Fibroblast of skin of right biceps (primary cell): Measurements from ENCODE around the gene MUC4.
"Not testable (repeated sequence)": the region's sequence is repeated elsewhere in the genome, so short reads cannot be mapped to it uniquely, and the experiment has no call there.

Experiments
- DNase-seq: peaks from one replicate; pipeline ENCODE4 v3.0.0-alpha.2; 2013

Gene MUC4

GRCh38 chr3:195777975-195778374 lies 33.8 kb downstream of the MUC4 start:
- DNase-seq, result no peak

GRCh38 chr3:195774917-195775316 lies 36.8 kb downstream of the MUC4 start:
- DNase-seq, result no peak

GRCh38 chr3:195773956-195774537 lies 37.7 kb downstream of the MUC4 start:
- DNase-seq, result no peak

DNA sequence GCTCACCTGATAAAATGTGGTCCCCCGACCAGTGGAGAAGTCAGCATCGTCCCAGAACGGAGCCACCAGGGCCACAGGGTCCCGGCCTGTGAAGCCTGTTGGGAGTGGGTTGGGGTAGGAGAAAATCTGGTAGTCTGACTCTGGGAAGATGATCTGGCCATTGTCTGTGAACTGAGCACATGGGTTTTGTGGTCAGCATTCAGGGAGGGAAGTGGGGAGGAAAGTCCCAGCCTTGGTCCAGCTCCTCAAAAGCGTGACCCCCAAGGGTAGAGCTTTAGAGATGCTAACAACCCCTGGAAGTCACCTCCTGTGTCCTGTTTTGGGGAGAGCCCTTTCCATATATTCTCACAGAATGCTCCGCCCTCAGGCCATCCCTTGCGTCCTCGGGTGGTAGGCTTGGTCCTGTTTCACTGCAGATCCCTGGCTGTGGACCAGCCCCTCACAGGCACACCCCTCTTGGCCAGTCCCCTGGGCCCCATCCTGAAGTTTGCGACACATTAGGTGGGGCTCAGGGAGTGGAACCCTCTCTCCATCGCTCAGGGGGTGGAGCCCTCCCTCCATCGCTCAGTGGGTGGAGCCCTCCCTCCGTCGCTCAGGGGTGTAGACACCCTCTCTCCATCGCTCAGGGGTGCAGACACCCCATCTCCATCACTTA lies 40.0 kb downstream of the MUC4 start:
- no peak for DNase-seq

DNA sequence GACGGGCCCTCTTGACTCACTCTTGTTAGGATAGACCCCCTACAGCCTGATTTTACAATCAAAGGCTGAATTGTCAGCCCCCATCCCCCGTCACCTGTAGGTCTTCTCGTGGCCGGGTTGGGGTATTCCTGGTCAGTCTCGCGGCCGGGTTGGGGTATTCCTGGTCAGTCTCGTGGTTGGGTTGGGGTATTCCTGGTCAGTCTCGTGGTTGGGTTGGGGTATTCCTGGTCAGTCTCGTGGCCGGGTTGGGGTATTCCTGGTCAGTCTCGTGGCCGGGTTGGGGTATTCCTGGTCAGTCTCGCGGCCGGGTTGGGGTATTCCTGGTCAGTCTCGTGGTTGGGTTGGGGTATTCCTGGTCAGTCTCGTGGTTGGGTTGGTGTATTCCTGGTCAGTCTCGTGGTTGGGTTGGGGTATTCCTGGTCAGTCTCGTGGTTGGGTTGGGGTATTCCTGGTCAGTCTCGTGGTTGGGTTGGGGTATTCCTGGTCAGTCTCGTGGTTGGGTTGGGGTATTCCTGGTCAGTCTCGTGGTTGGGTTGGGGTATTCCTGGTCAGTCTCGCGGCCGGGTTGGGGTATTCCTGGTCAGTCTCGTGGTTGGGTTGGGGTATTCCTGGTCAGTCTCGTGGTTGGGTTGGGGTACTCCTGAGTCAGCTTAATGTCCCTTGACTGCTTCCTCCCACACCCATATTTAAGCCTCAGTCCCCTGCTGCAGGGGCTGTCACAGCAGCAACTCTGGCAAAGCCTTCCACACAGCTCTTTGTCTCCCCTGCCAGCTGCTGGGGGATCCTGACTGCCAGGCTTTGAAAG lies 40.7 kb downstream of the MUC4 start:
- DNase-seq, result not testable (repeated sequence)

DNA sequence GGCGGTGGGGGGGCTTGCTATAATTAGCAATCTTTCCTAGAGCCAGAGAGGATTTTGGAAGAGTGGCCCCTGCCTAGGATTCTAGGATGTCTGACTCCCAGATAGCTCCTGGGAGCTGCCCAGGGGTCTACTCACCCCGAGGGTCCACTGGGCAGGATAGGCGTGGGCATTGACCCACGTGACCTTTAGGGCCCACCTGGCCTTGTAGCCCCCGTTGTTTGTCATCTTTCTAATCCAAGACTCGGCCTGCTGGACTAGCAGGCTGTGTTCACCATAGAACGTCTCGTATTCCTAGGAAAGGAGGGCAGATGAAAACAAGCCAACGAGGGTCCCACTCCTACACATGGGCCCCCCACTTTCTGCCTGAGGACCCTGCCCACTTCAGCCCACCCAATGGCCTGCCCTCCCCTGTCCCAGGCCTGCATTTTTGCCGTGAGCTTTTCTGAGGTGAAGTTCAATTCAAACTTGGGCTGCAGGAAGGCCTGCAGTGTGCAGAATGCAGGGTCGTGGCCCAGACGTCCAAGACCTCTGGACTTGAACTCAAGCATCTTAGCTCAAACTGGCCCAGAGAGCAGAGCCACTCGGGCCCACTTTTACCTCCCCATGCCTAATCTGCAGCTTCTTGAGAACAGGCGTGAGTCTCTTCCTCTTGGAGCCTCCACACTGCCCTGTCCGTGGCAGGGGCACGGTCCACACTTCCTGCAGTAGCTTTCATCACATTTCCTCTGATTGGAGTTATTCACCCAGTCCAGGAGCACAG lies 41.5 kb downstream of the MUC4 start:
- no peak for DNase-seq

GRCh38 chr3:195769551-195769950 lies 42.2 kb downstream of the MUC4 start:
- DNase-seq, result no peak

GRCh38 chr3:195768831-195769303 lies 42.9 kb downstream of the MUC4 start:
- DNase-seq, result no peak

GRCh38 chr3:195768414-195768813 lies 43.3 kb downstream of the MUC4 start:
- no peak for DNase-seq

DNA sequence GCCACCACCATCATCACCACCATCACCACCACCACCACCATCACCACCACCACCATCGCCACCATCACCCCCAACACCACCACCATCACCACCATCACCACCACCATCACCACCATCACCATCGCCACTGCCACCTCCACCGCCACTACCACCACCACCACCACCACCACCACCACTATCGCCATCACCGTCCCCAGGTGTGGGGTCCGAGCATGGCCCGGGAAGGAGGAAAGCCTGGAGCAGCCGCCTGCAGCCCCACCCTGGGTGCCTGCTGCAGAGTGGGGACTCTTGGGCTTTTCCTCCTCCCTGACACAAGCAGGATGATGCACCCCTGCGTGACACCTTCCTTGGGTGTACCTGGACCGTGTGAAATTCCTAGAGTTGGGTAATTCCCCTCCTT lies 43.9 kb downstream of the MUC4 start:
- no peak for DNase-seq

- DNase-seq, result no peak
Measured at GRCh38 chr3:195766671-195767070, 45.1 kb downstream of the MUC4 start.

GRCh38 chr3:195764961-195765706 lies 46.6 kb downstream of the MUC4 start:
- no peak for DNase-seq

GRCh38 chr3:195763843-195764825 lies 47.6 kb downstream of the MUC4 start:
- no peak for DNase-seq

DNA sequence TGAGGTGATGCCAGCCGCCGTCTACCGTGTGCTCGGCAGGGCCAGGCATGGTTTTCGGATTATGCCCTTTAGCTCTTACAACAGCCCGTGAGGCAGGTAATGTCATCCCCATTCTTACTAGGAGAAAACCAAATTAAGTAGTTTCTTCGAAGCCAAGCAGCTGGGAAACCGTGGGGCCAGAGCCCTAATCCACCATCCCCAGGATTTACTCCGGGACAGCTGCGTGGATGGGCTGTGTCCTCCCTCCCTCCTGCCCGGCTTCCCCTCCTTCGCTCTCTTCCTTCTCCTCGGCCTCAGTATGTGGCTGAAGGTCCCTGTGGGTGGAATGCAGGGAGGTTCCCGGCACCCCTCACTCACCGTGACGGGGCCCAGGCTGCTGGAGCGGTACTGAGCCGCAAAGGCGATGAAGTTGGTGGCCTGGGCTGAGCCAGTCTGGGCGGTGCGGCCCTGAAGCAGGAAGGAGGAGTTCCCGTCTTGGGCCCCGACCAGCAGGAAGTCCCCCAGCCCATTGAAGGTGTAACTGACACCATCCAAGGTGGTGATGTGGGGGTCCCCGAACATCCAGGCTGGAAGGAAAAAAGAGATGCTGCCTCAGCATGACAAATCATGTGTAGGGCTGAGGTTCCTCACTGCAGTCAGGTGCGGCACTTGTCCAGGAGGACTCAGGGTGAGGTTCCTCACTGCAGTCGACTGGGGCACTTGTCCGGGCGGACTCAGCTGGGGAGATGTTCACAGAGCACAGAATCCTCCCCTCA lies 48.5 kb downstream of the MUC4 start:
- DNase-seq, result no peak

- no peak for DNase-seq
Measured at GRCh38 chr3:195762611-195763010, 49.1 kb downstream of the MUC4 start.

DNA sequence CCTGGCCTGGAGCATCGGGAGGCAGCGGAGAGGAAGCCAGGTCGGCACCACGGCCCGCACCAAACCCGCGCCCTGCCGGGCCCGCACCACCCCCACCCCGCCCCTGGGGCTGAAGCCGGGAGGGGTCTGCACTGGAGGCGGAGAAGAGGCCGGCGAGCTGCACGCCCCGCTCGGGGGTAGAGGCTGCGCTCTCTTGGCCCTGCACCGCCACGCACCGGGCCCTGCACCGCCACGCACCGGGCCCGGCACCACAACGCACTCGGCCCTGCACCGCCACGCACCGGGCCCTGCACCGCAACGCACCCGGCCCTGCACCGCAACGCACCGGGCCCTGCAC lies 49.5 kb downstream of the MUC4 start:
- no peak for DNase-seq

GRCh38 chr3:195761567-195762248 lies 50.0 kb downstream of the MUC4 start:
- DNase-seq, result no peak

- DNase-seq, result no peak
Measured at GRCh38 chr3:195761123-195761566, 50.6 kb downstream of the MUC4 start.

GRCh38 chr3:195760345-195761122 lies 51.2 kb downstream of the MUC4 start:
- no peak for DNase-seq
